OCI-LY7 (cell line): Measurements from ENCODE around the gene PHACTR3. TPM values are rescaled to one million over a fixed set of nuclear protein-coding genes. Genes with fewer than 3 reads are reported as not detected.

Source experiments
- BruUV-seq: library from RNA; stranded (reverse); fragments of 400-500 nt; replicated peaks from 2 replicates; lab custom pipeline; 2021; lab: Mats Ljungman, UMichigan
- CTCF ChIA-PET: fragments of 300-600 bp; sonication (Branson Sonifier 250); formaldehyde crosslinking; loops from one replicate; lab custom pipeline; 2022; ENCODE audit warnings: antibody characterized with exemption; ENCODE audit not compliant: unreplicated experiment; lab: Charles Lee
- POLR2A ChIA-PET: fragments of 300-600 bp; sonication (Branson Sonifier 250); formaldehyde crosslinking; loops from one replicate; lab custom pipeline; 2022; ENCODE audit warnings: antibody characterized with exemption; lab: Charles Lee
- DNase-seq: peaks from one replicate; pipeline ENCODE4 v3.0.0-alpha.2; 2015; ENCODE audit warnings: low spot score
- H2AFZ ChIP-seq: fragments of 200-600 bp; sonication (generic), shearing (Covaris generic); 2 replicates; pipeline ENCODE4 v1.6.1; 2014; ENCODE audit warnings: mild to moderate bottlenecking, antibody characterized with exemption, low read length, moderate library complexity
- H3K27ac ChIP-seq: fragments of 200-600 bp; sonication (generic); 2 replicates; pipeline ENCODE4 v1.5.1; 2014; ENCODE audit warnings: mixed run types, low read depth, mild to moderate bottlenecking, moderate library complexity, low read length, inconsistent platforms; ENCODE audit not compliant: poor library complexity, severe bottlenecking
- H3K36me3 ChIP-seq: fragments of 200-600 bp; sonication (generic); 2 replicates; pipeline ENCODE4 v1.6.1; 2014; ENCODE audit warnings: mild to moderate bottlenecking, antibody characterized with exemption, low read length, moderate library complexity, mixed read lengths; ENCODE audit not compliant: insufficient read depth
- H3K4me1 ChIP-seq: fragments of 200-600 bp; sonication (generic); 2 replicates; pipeline ENCODE4 v1.5.1; 2014; ENCODE audit warnings: mild to moderate bottlenecking, low read length; ENCODE audit not compliant: insufficient read depth, poor library complexity, severe bottlenecking
- H3K4me2 ChIP-seq: fragments of 200-600 bp; sonication (generic); 2 replicates; pipeline ENCODE4 v1.6.1; 2014; ENCODE audit warnings: mild to moderate bottlenecking, low read length
- H3K4me3 ChIP-seq: fragments of 200-600 bp; sonication (generic); 2 replicates; pipeline ENCODE4 v1.5.1; 2014; ENCODE audit warnings: mild to moderate bottlenecking, low read depth, low read length; ENCODE audit not compliant: poor library complexity, severe bottlenecking
- H3K79me2 ChIP-seq: fragments of 200-600 bp; sonication (generic); 2 replicates; pipeline ENCODE4 v1.6.1; 2016; ENCODE audit warnings: low read depth, mild to moderate bottlenecking, low read length, moderate library complexity, mixed read lengths; ENCODE audit not compliant: insufficient read depth
- H3K9me2 ChIP-seq: fragments of 200-600 bp; sonication (generic); 2 replicates; pipeline ENCODE4 v1.6.1; 2016; ENCODE audit warnings: mild to moderate bottlenecking, low read length, mixed read lengths; ENCODE audit not compliant: insufficient read depth
- H3K9me3 ChIP-seq: fragments of 200-600 bp; sonication (generic); 2 replicates; pipeline ENCODE4 v1.6.1; 2014; ENCODE audit warnings: mild to moderate bottlenecking, mixed run types, low read length, mixed read lengths
- H4K20me1 ChIP-seq: fragments of 200-600 bp; sonication (generic); 2 replicates; pipeline ENCODE4 v1.6.1; 2014; ENCODE audit warnings: mild to moderate bottlenecking, antibody characterized with exemption, low read length, moderate library complexity, mixed read lengths; ENCODE audit not compliant: insufficient read depth
- CTCF ChIP-seq: fragments of 200-600 bp; sonication (generic); conservative IDR thresholded peaks from 2 replicates; pipeline ENCODE4 v1.5.1; 2014; ENCODE audit warnings: mild to moderate bottlenecking, antibody characterized with exemption, low read length, moderate library complexity, mixed read lengths
- EZH2phosphoT487 ChIP-seq: fragments of 200-600 bp; sonication (generic); IDR thresholded peaks from 2 replicates; pipeline ENCODE4 v1.6.1; 2018; ENCODE audit warnings: low read depth, borderline replicate concordance, mild to moderate bottlenecking, mixed run types, antibody characterized with exemption, low read length, moderate library complexity, mixed read lengths
- intact Hi-C: fragments of 100-400 bp; cut with micrococcal nuclease; formaldehyde crosslinking; loops from one replicate; pipeline ENCODE4 v1.10.0; 2022; ENCODE audit not compliant: unreplicated experiment
- total RNA-seq, 2 experiments: library from RNA; depleted of rRNA in 1 of 2; stranded (reverse); fragments of >200 nt in 1 of 2; shearing (Covaris generic) in 1 of 2; gene quantifications; 2 replicates each; pipeline ENCODE4 v1.2.3, GENCODE V29; 2014 to 2022

The PHACTR3 gene
- total RNA-seq, 2 experiments from 2014 or later, result 0.32 TPM; not detected in 1

GRCh38 chr20:59835448-59836395 lies 231.4 kb downstream of the PHACTR3 start:
- intact Hi-C loops, result no loop called here
- BruUV-seq, result no TSS peak
- H3K79me2 ChIP-seq, result no peaks in the 10 kb centered on the region
- H4K20me1 ChIP-seq, result no peaks in the 10 kb centered on the region
- no peak for DNase-seq
- H3K9me2 ChIP-seq, result no peaks in the 10 kb centered on the region
- no peaks in the 10 kb centered on the region for H3K4me1 ChIP-seq
- H3K4me3 ChIP-seq, result no peak overlapping the region
- H3K9me3 ChIP-seq, result no peaks in the 10 kb centered on the region
- H3K36me3 ChIP-seq, result no peaks in the 10 kb centered on the region
- H3K4me2 ChIP-seq, result no peak overlapping the region
- H3K27ac ChIP-seq, result no peak overlapping the region
- no peak overlapping the region for H2AFZ ChIP-seq
- POLR2A ChIA-PET, result no interaction called here
- CTCF ChIA-PET, result no interaction called here
- TF ChIP-seq EZH2phosphoT487, result no peak
- no peak for TF ChIP-seq CTCF

GRCh38 chr20:59836767-59837166 lies 232.4 kb downstream of the PHACTR3 start:
- intact Hi-C loops, result no loop called here

More at GRCh38 chr20:59836767-59837166, 232.4 kb downstream of the PHACTR3 start:
- no peak for TF ChIP-seq EZH2phosphoT487
- TF ChIP-seq CTCF, result no peak
- ChIA-PET POLR2A (no interaction called here), CTCF (no interaction called here)
- Histone ChIP-seq H3K9me3 (no peaks in the 10 kb centered on the region), H3K36me3 (no peaks in the 10 kb centered on the region), H3K27ac (no peak overlapping the region), H3K4me2 (no peak overlapping the region), H3K9me2 (no peaks in the 10 kb centered on the region), H4K20me1 (no peaks in the 10 kb centered on the region), H2AFZ (no peak overlapping the region), H3K79me2 (no peaks in the 10 kb centered on the region), H3K4me3 (no peak overlapping the region), H3K4me1 (no peaks in the 10 kb centered on the region)
- DNase-seq, result no peak
- no TSS peak for BruUV-seq
